Jurkat, Clone E6-1 (cell line): Measurements from ENCODE around the gene GOLGA1.
A peak's percentile ranks its signal among the peaks of the same experiment; 100 is the strongest.

Experiments used
- DNase-seq: peaks from one replicate; pipeline ENCODE4 v3.0.0-alpha.2; 2011; ENCODE audit warnings: low read depth, low spot score
- H3K4me3 ChIP-seq: 2 replicates; pipeline ENCODE4 v1.5.1; 2011; ENCODE audit warnings: mild to moderate bottlenecking, low read length, control low read depth, moderate library complexity

Gene GOLGA1

DNA sequence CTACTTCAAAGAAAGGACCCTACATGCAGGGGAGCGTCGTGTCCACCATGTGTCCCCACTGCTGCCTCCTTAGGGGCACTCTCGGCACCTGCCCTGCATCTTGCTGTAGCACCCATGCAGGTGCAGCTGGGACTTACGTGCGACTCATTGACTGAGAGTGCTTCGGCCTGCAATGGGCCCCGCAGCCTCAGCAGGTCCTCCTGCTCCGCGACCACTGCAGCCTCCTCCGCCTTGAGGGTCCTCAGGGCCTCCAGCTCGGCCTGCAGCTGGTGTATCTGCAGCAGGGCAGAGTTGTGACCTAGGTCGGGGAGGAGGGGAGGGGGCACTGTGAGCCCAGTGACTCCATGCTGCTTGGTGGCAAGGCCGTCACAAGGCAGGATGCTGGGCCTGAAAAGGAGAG is 51.9 kb downstream of the GOLGA1 start:
- DNase-seq, result no peak

DNA sequence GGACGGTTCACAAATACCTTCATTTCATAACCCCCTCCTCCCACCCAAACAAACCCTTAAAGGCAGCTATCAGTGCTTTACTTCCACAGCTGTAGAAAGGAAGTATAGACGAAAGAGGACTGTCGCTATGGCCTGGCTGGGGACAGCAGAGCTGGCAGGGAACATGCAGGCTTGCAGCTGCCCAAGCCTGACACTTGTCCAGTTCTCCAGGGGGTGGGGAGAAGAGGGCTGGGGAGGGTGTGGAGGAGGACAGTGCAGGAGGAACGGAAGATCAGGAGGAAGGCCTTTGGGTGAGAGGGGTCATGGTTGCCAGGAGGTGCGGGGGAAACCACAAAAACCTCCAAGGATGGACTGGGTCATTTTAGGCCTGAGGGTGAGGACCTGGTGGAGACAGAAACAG is 53.1 kb downstream of the GOLGA1 start:
- no peak for DNase-seq
- H3K4me3 ChIP-seq, result no peak overlapping the region

More for the DNA sequence above, 51.9 kb downstream of the GOLGA1 start:
- H3K4me3 ChIP-seq, result no peak overlapping the region

DNA sequence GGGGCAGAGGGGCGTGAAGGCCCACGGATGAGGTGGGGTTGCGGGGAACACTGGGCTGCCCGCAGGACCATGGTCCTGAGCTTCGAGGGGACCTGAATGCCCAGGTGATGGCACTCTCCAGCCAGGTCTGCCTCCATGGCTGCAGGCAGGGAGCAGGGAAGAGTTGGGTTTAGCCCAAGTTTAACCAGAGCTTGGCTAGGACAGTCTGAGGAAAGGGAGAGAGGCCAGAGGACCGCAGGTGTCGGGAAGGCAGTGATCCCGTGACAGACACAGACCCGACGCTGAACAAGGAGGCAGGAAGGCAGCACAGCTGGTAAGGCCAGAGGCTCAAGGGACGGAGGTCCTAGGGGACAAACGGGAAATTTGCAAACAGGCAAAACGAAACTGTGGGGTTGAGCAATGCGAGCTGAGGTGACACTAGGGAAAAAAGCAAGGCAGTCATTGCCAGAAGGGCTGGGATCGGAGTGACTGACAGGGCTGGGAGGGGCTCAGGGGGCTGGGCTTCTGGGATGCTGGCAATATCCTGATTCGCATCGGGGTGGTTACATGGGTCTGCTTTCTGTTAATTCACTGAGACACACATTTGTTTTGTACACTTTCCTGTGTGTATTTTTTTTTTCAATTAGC is 53.9 kb downstream of the GOLGA1 start:
- no peak for DNase-seq
- no peak overlapping the region for H3K4me3 ChIP-seq

DNA sequence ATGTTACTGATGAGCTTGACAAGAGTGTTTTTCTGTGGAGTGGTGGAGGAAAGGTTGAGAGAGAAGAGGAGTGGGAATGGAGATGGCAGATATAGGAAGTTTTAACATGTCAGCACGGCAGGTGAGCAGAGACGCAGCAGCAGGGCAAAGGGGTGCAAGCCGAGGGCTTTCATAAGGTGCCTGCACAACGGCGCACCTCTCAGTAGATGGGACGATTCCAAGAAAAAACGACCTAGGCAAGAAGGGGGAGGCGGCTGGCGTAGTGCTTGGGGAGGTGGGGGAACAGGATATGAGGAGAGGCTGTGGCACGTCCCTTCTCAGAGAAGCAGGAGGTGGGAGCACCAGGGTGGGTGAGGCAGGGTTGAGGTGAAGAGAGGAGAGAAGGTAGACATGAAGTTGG is 54.4 kb downstream of the GOLGA1 start:
- H3K4me3 ChIP-seq, result no peak overlapping the region
- no peak for DNase-seq

DNA sequence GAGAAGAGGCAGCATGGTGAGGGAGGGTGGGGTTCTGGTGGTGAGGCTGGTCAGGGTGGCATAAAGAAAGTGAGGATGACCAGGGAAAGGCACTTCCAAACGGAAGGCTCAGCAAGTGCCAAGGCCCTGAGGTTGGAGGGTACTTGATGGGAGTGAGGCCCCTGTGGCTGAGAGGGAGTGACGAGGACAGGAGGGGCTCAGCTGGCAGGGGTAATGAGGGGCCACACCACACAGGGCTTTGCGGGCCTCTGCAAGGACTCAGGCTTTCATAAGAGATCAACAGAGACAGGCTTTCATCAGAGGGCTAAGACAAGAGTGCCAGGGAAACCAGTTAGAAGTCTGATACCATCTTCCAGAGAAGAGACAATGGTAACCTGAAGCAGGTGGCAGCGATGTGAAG is 55.3 kb downstream of the GOLGA1 start:
- no peak overlapping the region for H3K4me3 ChIP-seq
- DNase-seq, result no peak

DNA sequence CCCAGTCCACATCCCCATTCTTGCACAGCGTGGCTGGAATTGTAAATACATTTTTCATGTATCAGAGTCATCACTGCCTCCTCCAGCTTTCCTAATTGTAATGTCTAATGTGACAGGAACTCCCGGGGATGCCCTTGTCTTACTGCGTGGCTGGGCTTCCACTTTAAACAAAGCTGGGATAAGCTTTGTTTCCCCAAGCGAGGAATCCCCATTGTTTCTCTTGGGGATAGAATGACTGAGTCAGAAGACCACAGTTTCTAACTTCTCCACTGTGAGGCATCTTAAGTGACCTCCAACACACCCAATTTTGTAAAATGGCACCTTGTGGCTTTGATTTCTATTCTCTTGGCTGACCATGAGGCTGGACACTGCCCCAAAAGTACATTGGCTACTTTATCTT is 56.5 kb downstream of the GOLGA1 start:
- no peak overlapping the region for H3K4me3 ChIP-seq
- DNase-seq, result no peak

DNA sequence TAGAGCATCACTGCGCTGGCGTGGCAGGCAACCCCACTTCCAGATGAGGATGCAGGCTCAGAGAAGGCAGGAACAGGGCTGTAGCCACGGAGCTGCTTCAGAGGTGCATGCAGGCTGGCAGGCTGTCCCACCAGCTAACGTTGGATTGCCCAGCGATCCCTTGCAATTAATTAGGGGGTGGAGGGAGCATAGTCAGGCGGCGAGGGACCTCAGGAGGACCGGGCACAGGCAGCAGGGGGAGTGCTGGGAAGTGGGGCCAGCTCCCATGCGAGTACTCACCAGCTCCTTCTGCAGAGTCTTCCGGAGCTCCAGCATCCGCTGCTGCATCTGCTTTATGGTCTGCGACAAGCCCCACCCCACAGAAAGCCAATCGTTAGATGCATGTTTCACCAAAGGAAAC is 58.7 kb downstream of the GOLGA1 start:
- H3K4me3 ChIP-seq, result no peak overlapping the region
- no peak for DNase-seq

DNA sequence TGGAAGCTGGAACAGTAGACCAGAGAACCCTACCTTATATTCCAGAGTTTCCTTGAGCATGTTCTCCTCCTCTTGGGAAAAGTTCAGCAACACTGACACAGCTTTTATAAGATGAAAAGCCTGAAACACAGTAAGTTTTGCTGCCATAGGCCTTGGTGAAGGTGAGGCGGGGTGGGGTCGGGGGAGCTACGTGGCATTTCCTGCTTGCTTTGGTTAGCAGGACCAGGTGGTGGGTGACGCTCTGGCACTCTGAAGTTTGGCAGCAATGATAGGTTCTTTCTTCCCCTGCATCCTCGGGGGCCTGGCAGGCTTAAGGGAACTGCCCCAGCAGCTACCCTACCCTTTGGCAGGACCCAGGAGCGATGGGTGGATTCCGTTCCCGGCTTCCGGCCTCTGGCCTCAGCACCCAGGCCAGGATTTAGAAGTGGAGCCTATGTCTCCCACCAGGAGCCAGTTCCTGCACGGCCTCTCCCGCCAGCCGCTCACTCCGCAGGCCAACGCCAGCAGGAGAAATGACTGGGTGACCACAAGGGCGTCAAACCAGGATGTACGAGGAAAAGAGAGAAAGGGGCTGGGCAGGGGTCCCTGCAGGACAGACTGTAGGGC is 59.6 kb downstream of the GOLGA1 start:
- no peak for DNase-seq
- no peak overlapping the region for H3K4me3 ChIP-seq

DNA sequence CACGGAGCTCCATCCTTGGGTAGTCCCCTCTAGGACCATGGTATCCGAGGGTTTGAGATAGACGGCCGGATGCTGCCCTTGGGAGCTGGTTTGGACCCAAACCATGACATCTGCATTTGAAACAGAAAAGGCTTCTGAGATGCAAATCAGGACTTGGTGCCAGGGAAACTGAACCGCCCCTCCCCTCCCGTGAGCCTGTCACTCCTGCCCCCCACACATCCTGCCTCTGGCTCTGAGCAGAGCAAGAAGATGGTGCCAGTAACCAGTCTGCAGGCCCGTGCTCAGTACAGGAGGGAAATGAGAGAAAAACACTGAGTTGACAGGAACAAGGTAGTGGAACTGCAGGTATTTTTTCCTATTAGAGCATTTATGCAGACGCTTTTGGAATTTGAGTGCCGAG is 60.4 kb downstream of the GOLGA1 start:
- DNase-seq, result no peak
- H3K4me3 ChIP-seq, result no peak overlapping the region

DNA sequence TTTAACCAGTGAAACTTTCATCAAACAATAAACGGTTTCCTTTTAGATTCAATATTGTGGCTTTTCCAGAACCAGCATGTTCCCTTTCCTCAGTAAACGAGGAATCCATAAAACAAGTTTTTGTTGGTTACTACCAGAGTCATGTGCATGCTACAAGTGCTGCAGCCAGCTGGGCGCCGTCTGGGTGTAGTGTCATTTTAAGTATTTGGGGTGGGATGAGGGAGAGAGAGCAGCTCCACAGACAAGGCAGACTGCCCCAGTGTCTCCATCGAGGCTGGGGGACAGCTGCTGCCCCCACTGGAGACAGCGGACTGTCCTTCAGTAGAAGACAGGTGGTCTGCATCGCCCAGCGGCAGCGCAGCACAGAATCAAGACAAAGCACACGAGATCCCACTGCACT is 61.7 kb downstream of the GOLGA1 start:
- DNase-seq, result no peak
- no peak overlapping the region for H3K4me3 ChIP-seq

DNA sequence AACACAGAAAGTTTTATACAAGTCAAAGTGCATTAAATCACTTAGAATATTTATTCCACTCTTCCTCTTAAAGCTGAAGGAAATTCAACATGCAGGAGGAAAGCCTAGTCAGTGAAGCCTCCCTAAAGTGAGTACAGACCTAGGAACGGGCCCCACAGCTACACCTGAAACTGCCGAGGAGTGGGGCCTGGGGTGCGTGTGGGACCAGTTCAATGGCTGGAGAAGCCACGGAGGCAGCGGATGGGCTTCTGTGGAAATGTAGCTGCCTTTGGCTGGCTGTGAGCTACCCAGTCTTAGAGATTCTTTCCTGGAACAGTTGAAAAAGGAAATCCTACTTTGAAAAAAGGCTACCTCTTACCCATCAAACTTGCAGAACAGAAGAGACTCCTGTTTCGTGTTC is 62.4 kb downstream of the GOLGA1 start:
- DNase-seq, result no peak
- no peak overlapping the region for H3K4me3 ChIP-seq

DNA sequence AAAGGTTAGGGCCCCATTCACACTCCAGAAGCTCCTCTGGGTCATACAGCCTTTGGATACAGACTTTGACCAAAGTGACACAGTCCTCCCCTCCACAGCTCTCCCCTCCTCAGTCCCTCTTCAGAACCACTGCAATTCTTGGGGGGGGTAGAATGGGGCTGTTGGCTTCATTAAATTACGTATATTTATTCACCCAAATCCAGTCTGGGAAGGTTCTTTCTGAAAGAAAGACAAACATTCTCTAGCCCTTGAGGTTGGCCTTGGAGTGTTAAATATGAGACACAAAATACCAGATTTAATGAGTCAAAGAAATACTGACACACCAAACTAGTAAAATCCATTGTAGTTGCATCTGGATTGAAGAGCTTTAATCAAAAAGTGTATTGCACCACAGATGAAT is 62.9 kb downstream of the GOLGA1 start:
- no peak overlapping the region for H3K4me3 ChIP-seq
- no peak for DNase-seq

DNA sequence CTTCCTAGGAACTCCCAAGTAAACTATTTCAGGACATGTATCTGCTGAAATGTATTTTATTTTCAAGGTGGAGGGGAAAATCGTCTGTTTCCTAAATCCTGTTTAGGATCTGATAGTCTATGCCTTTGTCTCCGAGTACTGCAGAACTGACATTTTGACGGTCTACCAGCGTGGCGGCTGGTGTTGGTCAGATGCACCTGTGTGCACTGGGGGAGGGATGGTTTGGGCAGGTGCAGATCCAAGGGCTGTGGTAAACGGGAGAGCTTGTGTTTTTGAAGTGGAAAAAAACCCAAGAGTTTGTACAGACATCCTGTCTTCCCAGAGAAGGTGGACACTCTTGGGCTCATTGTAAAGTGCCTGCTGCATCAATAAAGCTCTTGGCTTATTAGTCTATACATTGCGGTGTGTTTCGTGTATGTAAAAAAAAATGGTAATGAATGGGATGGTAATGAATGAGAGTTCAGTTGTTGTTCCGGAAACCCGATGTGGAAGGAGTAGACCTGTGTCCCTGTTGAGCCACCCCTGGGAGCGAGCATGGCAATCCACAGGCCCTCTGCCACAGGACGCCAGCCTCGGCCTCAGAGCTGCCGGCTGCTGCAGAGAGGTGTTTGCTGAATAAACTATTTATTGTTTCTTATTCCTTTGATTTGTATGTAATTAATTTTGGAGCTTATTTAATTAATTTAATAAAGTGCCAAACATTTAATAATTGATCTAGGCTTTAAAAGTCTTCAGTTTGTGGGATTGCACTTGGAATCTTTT is 63.7 kb downstream of the GOLGA1 start:
- DNase-seq, result no peak
- H3K4me3 ChIP-seq, result no peak overlapping the region

DNA sequence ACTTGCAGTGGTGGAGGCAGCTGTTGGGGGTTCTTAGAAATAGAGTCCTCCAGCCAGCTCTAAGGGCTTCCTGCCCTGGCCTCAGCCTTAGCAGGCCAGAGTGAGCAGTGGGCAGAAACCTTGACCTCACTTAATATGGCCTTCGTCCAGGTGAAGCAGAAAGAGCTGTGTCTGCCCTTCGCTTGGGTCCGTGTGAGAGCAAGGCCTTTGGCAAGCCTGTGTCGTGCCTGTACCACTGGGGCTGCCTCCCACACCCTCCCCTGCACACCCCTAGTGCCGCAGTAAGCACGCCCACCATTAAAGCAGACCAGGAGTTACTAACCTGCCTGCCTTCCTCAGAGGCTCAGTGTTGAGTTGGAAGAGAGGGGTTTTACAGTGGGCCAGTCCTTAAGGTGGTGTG is 65.4 kb downstream of the GOLGA1 start:
- H3K4me3 ChIP-seq, result no peak overlapping the region
- no peak for DNase-seq

DNA sequence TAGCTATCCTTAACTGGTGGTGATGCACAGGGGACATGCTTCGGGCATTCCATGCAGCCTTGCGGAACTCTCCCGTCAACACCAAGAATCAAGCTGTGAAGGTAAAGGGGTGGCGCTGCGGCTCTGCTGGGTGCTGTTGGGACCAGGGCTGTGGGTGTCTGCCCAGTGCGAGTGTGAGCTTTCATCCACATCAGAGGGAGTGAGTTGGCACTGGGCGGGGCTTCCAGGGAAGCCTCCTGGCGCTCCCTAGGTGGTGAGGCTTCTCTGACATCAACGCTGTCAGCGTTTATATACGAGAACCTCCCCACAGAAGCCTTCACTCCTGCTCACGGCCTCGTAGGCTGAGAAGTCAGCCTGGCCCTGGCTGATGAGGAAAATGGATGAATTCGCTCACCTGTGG is 67.2 kb downstream of the GOLGA1 start:
- H3K4me3 ChIP-seq, result no peak overlapping the region
- no peak for DNase-seq

DNA sequence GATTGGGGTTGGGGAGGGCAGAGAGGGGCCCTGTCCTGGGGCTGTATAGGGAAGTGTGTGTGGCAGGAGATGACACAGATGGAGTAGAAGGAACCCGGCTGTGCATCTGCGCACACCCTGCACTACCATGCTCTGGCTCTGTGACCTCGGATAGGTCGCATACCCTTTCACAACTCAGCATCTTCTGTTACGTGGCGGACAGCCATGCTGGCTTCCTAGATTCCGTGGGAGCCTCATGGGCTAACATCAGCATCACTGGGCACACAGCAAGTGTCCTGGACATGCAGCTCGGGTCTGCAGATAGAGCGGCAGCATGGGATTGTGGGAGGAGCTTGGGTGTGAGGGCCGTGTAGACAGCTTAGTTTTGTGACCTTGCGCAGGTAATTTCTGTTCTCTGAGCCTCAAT is 69.7 kb downstream of the GOLGA1 start:
- DNase-seq, result no peak
- no peak overlapping the region for H3K4me3 ChIP-seq

DNA sequence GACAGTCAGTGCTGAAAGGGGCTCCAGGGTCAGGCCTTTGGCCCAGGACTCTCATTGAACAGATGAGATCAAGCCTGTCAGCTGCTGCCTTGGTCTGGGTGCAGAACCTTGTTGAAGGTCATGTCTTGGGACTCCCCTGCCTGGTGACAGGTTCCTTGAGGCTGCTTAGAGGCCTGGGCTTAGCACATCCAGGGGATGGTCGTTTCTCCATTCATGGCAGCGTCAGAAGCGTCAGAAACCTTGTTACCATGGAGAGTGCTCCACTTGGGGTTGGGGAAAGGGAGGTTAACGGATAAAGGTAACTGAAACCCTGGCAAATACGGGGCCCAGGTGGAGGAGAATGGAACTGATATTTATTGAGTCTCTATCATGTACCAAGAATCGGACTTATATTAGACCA is 70.2 kb downstream of the GOLGA1 start:
- DNase-seq, result no peak
- peak overlapping the region; percentile 75 for H3K4me3 ChIP-seq

DNA sequence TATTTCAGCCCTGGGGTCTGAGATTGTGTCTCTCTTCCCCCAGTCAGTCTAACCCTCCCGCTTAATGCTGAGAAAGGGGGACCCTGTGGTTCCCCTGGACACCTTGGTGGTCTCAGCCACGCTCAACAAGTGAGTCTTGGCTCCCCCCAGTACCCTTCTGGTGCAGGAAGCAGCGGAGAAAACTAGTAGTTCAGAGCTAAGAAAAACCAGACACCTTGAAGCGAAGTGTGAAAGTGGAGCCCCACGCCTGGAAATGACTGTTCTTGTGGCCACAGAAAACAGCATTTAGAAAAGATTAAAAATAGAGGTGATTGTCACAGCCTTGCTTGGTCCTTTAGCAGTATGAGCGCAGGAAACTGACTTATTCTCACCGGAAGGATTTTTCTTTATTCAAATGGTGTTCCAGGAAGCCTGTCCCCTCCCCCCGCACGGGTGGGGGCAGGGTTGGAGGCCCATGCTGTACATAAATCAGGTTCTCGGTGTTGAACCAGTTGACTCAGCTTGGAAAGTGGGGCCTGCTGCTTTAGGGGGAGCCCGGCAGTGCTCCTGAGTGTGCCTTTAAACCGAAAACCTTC is 70.8 kb downstream of the GOLGA1 start:
- peak overlapping the region; percentile 75 for H3K4me3 ChIP-seq
- DNase-seq, result peak; percentile 47

DNA sequence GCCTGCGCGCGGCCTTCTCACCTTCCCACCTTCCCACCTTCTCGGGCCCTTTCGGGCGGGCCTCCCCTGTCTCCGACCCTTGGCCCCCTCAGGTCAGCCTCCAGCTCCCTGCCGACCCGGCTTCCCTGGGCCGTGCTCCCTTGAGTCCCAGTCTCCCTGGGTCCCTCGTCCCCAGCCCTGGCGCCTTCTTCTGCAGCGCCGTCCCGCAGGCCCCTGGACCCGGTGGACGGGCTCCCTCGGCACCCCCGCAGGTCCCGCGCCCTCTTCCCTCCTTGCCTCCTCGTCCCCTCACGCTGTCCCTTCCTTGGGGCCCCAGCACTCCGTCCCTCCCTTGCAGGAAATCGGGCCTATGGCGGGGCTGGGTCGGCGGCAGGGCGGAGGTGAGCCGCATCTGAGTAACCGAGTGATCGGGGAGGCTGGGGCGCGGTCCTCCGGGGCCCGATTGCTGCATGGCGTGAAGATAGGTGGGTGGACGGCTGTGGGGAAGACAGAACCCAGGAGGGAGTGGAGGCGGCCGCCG is 71.4 kb downstream of the GOLGA1 start:
- peak overlapping the region; percentile 75 for H3K4me3 ChIP-seq
- no peak for DNase-seq
